NCI-H2227 treated with DMSO at 0.1 percent for 48 hours (cell line): Measurements from ENCODE around the gene TOMM40L.
"Not testable (repeated sequence)": the region's sequence is repeated elsewhere in the genome, so short reads cannot be mapped to it uniquely, and the experiment has no call there.

Experiments used
- DNase-seq: peaks from one replicate; lab custom pipeline; 2025; lab: John Stamatoyannopoulos, UW

Gene TOMM40L

DNA sequence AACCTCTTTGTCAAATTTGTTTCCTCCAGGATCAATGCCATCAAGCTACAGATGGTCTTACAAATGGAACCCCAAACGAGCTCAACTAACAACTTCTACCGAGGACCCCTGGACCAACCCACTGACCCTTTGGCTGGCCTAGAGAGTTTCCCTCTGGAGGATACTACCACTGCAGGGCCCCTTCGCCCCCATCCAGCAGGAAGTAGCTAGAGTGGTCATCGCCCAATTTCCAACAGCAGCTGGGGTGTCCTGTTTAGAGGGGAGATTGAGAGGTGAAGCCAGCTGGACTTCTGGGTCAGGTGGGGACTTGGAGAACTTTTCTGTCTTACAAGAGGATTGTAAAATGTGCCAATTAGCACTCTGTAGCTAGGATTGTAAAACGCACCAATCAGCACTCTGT lies 31.2 kb downstream of the TOMM40L start:
- not testable (repeated sequence) for DNase-seq

DNA sequence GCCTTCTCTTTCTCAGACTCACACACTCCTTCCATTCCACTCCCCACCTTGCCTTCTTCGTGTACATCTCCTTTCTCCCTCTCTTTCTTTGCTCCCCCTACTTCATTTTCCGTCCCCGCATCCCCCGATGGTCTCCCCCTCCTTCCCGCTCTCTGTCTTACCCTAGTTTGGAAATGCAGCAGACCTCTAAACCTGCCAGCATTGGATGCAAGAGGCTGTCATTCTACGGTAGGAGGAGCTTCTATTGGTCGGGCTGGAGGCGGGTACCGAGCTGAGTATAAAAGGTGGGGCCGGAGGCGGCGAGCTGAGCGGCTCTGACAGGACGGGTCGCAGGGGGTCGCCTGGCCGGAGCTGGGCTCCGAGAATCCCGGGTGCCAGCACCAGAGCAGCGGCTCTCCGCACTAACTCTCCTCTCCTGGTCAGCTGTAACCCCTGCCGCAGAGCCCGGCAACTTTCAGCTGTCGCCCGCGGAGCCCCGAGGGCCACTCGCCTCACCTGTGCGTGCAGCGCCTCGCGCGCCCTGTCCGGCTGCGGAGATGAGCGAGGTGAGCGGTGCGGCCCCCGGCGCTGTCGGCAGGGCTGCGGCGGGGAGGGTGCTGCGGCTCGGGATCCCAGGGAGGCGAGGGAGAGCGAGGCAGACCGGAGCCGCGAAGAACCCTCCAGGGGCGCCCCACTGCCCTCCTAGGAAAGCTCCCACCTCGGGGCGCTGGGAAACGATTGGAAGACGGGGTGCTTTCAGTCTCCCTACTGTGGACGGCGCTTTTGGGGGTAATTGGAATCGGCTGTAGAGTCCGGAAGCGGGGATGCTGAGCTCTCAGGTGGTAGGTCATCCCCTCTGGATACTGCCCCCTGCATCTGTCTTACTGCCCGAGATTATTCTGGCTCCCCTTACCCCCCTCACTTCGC lies 32.8 kb downstream of the TOMM40L start, which contains the start of gene PCP4L1:
Gene PCP4L1, plus strand, starts transcription at position 307 of the 906 bp plus-strand sequence. Its CDS starts 230 bp downstream, at position 537.
- DNase-seq: peak; percentile 85

DNA sequence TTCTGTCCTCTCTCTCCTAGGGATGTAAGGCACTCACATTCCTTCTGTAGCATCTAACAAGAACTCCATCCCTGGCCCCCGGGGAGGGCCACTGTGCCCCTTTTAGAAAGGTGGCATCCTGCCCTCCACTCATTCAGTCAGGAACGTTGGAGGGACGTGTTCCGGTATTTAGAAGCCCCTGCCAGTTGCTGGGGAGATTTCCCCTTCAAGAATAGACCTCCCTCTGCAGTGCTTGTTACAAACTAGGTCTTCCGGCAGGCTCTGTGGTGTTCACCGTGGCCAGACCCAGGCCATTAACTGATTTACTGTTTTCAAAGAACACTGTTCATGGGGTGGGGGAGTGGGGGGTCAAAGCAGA lies 33.5 kb downstream of the TOMM40L start:
- no peak for DNase-seq

DNA sequence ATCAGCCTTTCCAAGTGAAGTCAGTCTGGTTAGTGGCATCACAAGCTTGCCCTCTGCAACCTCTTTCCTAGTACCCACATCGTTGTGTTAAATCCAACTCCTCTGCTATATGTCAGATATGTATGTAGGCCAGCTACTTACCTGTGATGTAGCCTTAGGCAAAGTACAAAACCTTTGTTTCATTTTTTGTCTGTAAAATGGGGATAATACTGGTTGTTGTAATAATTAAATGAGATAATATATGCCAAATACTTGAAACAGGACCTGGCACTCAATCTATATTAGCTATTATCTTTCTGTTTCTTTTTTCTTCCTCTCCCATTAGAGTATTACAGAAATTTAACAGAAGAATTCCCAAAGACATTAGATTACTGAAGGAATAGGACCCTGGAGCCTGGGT lies 33.9 kb downstream of the TOMM40L start:
- no peak for DNase-seq

DNA sequence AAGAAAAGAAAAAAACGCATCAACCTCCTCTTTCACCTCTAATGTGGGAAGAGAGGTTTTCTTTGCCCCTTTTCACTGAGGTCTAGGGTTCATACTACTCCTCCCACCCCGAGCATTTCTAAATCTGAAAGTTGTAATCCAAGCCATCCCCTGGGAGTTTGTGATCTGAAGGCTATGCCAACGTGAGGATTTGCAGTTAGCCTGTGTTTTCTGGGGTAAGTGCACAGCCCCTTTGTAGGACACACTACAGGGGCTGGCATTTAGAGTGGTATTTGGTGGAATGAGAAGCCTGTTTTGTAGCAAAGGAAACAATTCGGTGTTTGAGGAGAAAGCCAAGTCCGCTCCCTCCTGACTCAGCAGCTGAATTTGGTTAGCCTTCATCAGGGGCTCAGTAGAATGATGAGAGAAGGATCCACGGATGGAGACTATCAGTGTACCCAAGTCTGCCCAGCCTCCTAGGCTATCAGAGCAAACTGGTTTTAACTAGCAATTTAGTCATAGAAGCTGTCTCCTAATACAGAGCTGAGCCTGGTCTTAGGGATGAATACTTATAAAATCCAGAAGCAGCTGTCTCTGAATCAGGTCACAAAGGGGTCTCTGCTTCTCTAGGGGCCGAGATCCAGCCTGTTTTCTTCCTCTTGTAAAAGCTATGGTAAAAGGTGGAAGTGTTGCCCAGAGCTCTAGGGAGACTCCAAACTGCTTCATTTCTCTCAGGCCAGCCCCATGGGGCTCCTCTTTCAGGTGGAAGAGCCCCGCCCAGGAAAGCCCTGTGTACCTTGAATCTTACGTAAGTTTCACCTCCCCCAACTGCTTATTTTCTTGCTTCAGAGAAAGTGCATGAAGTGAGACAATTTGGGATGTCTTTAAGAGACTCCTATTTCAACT lies 34.8 kb downstream of the TOMM40L start:
- no peak for DNase-seq

DNA sequence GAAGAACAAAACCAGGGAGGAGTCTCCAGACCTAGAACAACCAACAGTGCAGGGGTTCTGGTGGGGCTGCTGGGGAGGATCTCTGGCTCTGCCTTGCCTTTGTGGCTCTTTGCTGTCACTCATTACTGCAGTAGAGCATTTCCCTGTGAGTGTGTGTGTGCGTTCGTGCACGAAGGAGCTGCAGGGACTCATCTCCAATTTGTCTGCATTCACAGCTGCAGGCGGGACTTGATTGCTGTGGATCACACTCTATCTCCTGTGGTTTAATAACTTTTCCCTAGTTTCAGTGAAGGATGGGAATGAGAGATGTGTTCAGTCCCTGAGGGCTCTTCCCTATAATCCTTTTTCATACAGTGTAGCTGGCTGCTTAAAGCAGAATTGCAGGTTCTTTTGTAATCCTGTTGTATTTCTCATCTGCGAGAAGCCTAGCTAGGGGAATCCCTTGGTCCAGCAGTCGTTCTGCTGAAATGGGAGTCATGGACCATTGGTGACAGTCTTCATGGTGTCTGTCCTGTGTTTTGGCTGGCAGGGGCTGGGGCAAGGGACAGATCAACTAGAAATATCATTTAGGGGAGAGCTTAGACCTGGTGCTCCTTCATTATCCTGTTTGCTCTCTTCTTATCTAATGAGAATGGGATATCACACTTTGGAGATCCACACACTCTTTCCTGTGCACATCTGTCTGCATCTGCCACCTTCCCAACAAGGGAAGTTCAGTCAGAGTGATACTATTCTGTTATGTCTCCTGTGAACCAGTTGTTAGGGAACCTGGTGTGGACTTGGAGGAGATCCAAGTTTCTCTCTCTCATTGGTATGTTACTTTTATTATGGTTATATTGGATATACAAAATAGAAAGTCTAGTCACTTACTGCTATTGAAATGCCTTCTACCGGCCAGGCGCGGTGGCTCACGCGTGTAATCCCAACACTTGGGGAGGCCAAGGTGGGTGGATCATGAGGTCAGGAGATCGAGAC lies 35.7 kb downstream of the TOMM40L start:
- peak; percentile 12 for DNase-seq

DNA sequence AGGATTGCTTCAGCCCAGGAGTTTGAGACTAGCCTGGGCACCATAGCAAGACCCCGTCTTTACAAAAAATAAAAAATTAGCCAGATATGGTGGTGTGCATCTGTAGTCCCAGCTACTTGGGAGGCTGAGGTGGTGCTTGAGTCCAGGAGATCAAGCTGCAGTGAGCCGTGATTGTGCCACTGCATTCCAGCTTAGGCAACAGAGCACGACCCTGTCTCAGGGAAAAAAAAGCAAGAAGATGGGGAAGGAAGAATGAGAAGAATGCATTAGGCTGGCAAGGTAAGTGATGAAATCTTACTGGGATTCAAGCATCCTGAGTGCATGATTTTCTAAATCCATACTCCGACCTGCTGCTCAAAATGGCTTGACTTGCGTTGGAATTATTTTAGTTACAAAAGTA lies 39.4 kb downstream of the TOMM40L start:
- DNase-seq: no peak

DNA sequence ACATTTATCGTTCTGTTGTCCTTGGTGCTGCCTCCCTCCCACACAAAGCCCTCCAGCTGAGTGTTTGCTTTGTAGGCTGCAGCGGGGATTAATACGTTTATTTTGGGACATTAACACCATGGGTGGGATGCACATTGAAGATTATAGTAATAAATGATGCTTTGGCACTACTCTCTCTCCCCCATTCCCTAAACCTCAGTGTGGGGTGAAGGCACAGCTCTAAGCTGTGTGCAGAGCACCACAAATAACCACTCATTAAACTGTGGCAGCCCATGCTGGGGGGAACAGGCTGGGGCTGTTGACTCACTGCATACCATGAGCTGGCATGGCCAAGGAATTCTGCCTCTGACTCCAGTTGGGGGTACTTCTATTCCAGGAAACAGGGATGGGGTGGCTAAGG lies 40.3 kb downstream of the TOMM40L start:
- DNase-seq: peak; percentile 28

DNA sequence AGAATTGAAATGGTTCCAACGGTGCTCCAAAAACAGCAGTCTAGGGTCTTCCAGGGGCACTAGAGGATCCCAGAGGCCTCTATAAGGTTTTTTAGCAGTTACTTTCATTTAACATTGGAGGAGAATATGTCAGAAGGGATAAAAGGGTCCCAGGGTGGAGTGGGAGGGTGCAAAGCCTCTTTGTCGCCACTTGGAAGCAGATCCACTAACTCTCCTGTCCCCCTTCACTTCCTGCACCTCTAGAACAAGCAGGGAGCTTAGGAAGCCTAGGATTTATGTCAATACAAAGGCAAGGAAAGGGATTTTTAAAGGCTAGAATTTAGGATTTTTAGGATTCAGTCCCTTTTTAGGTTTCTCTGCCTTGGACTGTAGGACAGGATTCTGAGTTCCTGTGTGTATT lies 41.0 kb downstream of the TOMM40L start:
- no peak for DNase-seq

DNA sequence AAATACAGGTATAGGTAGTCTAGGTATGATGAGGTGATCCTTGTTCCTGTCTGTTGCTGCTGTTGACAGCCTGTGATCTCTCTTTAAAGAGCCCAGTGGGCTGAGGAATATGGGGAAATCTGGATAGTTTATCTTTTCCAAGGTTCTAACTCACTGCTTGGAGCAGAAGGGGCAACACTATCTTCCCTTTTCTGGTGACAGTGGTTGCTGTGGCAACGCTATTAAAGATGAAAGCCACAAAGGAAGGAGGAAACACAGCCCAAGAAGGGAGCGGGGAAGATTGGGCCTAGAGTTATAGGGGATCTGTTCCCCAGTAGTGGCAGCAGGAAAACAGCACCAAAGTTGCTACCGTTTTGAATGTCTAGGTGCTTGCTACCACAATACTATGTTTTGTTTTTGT lies 41.5 kb downstream of the TOMM40L start:
- DNase-seq: peak; percentile 25

DNA sequence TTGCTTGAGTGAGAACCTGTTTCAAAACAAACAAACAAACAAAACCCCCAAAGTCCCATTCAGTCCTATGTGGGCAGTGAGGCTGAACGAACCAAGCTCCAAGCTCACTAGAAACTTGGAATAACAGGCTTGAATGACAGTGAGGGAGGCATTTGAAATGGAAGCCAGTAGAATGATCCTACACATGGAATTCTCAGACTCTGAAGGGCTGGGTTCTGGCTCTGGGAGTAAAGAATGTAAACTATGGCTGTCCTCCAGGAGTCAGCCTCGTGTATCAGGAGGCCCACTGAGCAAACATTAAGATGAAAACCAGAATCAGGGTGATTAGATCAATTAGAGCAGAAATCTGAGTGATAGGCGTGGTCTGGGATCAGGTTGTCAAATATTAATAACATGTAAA lies 47.5 kb downstream of the TOMM40L start:
- DNase-seq: no peak

DNA sequence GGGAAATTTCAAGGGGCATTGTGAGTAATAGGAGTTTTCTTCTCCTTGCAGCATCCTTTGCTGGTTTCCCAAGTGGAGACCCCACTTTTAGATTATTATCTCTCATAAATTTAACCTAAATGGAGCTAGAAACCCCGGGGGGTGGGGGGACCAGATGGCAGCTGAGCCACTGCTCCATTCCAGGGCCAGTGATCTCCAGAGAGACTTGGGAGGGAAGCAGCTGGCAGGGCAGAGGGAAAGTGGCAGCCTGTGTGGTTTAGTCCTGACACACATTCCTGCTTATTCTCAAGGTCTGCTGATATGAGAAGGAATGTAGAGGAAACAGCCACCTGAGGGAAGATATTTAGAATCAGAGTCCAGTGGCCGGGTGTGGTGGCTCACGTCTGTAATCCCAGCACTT lies 49.0 kb downstream of the TOMM40L start:
- no peak for DNase-seq
